GM19193 (cell line): ENCODE results near the gene DUS2.

Source experiments
- POLR2A ChIP-seq: IDR thresholded peaks from 4 replicates; pipeline ENCODE4 v1.6.1; 2011; ENCODE audit not compliant: insufficient read depth, insufficient read length; ENCODE audit errors: extremely low read depth

Gene DUS2

DNA sequence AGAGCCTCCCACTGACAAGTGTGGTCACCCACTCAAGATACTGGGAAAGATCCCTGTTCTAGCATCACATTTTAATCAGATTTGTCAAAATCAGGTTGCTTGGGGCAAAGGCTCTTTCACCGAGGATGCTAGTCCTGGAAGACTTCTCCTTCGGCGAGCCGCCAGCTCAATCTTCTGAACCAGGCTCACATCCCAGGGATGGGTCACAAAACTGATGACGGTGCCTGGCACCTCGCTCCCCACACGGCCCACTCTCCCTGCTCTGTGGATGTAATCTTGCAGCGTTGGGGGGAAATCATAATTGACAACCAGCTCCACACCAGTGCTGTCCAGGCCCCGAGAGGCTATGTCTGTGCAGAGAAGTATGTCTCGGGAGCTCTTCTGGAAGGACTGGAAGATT lies 1.6 kb upstream of the DUS2 start:
- TF ChIP-seq POLR2A: no peak

GRCh38 chr16:68022278-68022727 lies 781 bp upstream of the DUS2 start:
- no peak for TF ChIP-seq POLR2A

- TF ChIP-seq POLR2A: no peak
Observed at GRCh38 chr16:68028996-68029395, 5.9 kb downstream of the DUS2 start.

- TF ChIP-seq POLR2A: no peak
Observed at GRCh38 chr16:68031951-68032350, 8.9 kb downstream of the DUS2 start.

DNA sequence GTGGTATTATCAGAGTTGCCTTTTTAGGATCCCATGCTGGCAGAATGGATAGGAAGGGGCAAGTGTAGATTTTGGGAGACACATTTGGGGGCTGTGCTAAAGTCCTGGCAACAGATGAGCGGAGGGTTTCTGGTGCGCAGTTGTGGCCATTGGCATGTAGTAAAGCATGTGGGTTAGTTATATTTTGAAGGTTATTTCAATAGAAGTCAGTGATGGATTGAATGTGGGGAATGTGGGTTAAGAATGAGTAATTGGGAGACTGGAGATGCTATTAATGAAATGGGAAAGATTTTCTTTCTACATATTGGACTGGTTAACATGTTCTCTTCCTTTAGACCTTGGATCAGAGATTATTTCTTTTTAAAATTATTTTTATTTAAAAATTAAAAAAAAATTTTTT lies 10.0 kb downstream of the DUS2 start:
- no peak for TF ChIP-seq POLR2A

DNA sequence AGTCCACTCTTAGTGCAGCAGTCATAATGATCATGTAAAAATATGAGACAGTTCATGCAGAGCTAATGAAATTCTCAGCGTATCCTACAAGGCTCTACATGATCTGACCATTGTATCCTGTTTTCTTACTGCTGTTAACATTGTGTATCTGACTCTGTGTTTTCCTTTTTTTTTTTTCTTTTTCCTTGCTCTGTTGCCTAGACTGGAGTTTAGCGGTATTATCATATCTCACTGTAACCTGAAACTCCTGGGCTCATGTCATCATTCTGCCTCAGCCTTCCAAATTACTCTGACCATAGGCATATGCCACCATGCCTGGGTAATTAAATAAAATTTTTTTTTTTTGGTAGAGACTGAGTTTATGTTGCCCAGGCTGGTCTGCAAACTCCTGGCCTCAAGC lies 12.1 kb downstream of the DUS2 start:
- no peak for TF ChIP-seq POLR2A

- no peak for TF ChIP-seq POLR2A
Observed at GRCh38 chr16:68037841-68038597, 14.9 kb downstream of the DUS2 start.

DNA sequence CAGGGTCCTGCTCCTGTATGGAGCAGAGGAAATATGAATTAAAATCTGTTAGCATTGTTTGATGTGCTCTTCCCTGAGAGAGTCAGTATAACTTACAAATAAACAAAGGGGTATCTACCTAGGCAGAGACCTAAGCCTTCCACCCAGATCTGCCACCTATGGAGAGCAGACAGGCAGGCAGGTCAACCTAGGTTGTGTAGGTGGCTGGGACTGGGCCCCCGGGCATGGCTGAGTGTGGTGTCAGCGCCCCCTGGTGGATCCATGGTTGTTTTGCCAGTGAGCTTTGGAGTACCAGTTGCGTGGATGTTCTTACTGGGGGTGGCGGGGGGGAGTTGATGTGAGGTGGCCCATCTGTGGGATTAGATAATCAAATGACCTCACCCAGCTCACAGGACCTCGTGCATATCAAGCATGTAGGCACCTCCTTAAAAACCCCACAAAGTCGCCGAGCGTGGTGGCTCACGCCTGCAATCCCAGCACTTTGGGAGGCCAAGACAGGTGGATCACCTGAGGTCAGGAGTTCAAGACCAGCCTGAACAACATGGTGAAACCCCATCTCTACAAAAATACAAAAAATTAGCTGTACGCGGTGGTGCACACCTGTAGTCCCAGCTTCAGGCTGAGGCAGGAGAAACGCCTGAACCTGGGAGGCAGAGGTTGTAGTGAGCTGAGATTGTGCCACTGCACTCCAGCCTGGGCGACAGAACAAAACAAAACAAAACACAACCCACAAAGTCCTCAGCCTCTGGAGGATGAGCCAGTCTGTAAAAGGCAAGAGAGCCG lies 17.6 kb downstream of the DUS2 start:
- TF ChIP-seq POLR2A: no peak

DNA sequence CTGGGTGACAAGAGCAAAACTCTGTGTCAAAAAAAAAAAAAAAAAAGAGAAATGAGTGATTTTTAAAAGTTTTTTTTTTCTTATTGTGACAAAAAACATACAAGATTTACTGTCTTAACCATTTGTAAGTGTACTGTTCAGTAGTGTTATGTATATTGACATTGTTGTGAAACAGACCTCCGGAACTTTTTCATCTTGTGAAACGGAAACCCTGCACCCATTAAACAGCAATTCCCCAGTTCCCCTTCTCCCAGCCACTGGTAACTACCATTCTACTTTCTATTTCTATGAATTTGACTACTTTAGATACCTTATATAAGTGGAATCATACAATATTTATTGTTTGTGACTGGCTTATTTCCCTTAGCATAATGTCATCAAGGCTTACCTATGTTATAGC lies 18.7 kb downstream of the DUS2 start:
- no peak for TF ChIP-seq POLR2A

- no peak for TF ChIP-seq POLR2A
Observed at GRCh38 chr16:68046106-68046505, 23.0 kb downstream of the DUS2 start.

- no peak for TF ChIP-seq POLR2A
Observed at GRCh38 chr16:68047987-68048386, 24.9 kb downstream of the DUS2 start.

- TF ChIP-seq POLR2A: no peak
Observed at GRCh38 chr16:68049449-68049848, 26.4 kb downstream of the DUS2 start.

DNA sequence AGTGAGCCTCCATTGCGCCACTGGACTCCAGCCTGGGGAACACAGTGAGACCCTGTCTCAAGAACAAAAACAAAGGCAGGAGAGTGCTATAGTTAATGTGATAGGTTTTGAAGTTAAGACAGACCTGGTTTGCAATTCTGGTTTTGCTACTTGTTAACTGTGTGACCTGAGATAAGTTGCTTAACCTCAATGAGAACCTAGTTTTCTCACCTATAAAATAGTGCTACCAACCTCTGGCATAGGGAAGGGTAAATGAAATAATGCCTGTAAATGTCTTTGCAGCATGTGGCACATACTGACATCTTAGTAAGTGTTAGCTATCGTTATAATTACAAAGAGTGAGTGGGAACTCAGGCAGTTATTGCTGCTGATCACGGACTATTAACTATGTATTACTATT lies 32.3 kb downstream of the DUS2 start:
- TF ChIP-seq POLR2A: no peak

DNA sequence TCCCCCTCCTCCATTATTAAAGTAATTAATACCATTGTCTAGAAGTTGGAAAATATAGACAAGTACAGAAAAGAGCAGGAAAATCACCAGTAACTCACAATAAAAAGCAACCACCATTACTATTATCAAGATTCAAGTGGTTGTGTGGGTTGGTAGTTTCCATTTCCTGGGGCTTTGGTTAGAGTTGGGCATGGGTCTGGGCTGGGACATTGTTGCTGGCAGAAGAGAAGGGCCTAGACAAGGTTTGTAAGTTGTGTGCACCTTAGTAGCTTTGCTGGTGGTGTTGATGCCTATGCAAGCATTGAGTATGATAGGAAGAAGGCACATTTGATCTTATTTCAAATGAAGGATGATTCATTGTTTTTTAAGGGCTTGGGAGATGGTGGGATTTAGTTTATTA lies 36.7 kb downstream of the DUS2 start:
- TF ChIP-seq POLR2A: no peak

DNA sequence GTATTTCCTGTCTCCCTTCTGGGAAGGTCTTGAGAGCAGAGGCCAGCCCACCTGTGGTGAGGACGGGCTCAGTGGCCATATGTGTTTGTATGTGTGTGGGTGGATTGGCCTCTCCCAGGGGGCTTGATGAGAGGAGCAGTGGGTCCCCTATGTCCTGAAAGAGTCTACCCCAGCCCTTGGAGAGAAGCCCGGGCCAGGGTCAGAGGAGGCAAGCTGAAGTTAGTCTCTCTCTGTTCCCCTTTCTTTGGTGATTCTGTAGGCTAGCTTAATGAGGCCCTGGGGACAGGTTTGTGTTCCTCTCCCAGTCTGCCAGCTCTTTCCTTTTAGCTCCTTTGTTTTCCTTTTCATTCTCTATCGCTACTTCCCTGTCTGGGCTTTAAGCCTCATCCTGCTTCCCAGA lies 38.3 kb downstream of the DUS2 start:
- no peak for TF ChIP-seq POLR2A

DNA sequence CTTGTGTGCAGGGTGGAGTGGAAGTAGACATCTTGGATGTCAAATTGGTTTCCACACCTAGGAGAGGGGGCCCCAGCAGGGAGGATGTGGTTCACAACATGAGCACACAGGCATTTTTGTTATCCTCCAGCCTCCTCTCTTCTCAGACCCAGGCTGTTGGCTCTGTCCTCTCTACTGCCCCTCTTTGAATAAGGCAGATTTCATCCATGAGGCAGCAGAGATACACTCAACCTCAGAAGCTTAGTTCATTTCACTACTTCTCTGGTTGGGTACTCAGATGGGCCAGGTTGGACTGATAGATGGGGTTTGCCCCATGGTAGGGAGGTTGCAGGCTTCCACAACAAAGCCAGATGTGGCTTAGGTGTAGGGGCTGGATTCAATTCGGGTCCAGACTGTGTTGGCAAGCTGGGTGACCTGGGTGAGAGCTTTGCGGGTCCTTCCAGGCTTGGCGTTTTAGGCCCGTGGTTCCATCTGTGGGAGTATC lies 39.9 kb downstream of the DUS2 start:
- TF ChIP-seq POLR2A: no peak
